ENCODE results near the gene DAP3. TPM values are rescaled to one million over a fixed set of nuclear protein-coding genes. Genes with fewer than 3 reads are reported as not detected.

The DAP3 gene
- total and polyA plus RNA-seq, 2 of the 13 experiments (the other 11 are each of a cell fraction or from before 2014, with no cell fraction given) = 129 to 133 TPM

DNA sequence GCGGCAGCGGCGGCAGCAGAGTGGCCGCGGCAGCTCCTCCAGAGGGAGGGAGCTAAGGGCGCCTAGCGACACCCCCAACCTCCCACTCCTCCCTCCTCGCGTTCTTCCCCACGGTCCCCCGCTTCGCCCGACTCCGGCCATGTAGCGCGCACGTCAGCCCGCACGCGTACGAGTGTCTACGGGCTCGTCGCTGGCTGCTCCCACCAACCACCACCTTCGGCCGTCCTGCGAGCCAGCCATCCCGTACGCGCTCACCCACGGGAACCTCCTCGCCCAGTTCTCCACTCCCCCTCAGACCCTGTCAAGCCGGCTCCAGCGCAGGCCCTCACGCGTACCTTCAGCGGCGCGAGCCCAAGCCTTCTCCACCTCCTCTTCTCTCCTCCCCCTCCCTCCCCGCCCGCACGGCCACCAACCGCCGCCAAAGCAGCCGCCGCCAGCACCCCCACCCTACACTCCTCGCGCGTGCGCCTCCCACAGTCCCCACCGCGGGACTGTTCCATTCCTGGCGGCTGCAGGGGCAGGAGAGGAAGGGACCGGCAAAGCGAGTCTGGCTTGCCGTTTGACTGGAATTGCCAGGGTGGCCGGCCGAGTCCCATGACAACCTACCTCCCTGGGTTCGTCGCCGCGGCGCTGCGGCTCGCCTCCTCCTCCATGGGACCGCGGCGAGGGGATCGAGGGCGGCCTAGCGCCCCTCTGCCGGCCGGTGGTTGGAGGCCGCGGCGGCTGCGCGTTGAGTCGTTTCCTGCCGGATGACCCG lies 389 bp upstream of the DAP3 start, which contains the start of gene YY1AP1 (continued):
- no peak for TF ChIP-seq ZNF407 (CRISPR knock-in tag; IDR thresholded peaks at IDR 0.05; ENCODE audit: not compliant biosample characterization)
- TF ChIP-seq KMT2B (CRISPR knock-in tag; IDR thresholded peaks at IDR 0.05) = no peak; the same call in none of the 2 replicates
- TF ChIP-seq ELF4 (CRISPR knock-in tag; IDR thresholded peaks at IDR 0.05; ENCODE audit: borderline replicate concordance) = no peak
- no peak for TF ChIP-seq NCOA1 (CRISPR knock-in tag; IDR thresholded peaks at IDR 0.05)
- TF ChIP-seq YEATS2 (CRISPR knock-in tag; IDR thresholded peaks at IDR 0.05; ENCODE audit: borderline replicate concordance) = peak; percentile 78
- TF ChIP-seq ZNF784 (CRISPR knock-in tag; IDR thresholded peaks at IDR 0.05; ENCODE audit: borderline replicate concordance) = no peak
- TF ChIP-seq ZNF343 (CRISPR knock-in tag; IDR thresholded peaks at IDR 0.05) = no peak
- TF ChIP-seq DPF2 (CRISPR knock-in tag; IDR thresholded peaks at IDR 0.05; ENCODE audit: borderline replicate concordance, low read depth) = no peak
- TF ChIP-seq, protein P1, sequence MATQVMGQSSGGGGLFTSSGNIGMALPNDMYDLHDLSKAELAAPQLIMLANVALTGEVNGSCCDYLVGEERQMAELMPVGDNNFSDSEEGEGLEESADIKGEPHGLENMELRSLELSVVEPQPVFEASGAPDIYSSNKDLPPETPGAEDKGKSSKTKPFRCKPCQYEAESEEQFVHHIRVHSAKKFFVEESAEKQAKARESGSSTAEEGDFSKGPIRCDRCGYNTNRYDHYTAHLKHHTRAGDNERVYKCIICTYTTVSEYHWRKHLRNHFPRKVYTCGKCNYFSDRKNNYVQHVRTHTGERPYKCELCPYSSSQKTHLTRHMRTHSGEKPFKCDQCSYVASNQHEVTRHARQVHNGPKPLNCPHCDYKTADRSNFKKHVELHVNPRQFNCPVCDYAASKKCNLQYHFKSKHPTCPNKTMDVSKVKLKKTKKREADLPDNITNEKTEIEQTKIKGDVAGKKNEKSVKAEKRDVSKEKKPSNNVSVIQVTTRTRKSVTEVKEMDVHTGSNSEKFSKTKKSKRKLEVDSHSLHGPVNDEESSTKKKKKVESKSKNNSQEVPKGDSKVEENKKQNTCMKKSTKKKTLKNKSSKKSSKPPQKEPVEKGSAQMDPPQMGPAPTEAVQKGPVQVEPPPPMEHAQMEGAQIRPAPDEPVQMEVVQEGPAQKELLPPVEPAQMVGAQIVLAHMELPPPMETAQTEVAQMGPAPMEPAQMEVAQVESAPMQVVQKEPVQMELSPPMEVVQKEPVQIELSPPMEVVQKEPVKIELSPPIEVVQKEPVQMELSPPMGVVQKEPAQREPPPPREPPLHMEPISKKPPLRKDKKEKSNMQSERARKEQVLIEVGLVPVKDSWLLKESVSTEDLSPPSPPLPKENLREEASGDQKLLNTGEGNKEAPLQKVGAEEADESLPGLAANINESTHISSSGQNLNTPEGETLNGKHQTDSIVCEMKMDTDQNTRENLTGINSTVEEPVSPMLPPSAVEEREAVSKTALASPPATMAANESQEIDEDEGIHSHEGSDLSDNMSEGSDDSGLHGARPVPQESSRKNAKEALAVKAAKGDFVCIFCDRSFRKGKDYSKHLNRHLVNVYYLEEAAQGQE (IDR thresholded peaks at IDR 0.05; ENCODE audit: borderline replicate concordance in 1 of 2, low read depth in 1 of 2, low read length in 2 of 2) = no peak
- TF ChIP-seq ZNF607 (CRISPR knock-in tag; IDR thresholded peaks at IDR 0.05; ENCODE audit: borderline replicate concordance) = no peak; the same call in 1 of the 2 replicates
- TF ChIP-seq ZNF354B (CRISPR knock-in tag; IDR thresholded peaks at IDR 0.05) = peak; percentile 62; the same call in 1 of the 2 replicates
- peak; percentile 60 for TF ChIP-seq DRAP1 (CRISPR knock-in tag; IDR thresholded peaks at IDR 0.05)
- no peak for TF ChIP-seq TCF7L2 (IDR thresholded peaks at IDR 0.05; ENCODE audit: low read depth, low read length)
